ENCODE results near the gene TUT4.

The TUT4 gene

DNA sequence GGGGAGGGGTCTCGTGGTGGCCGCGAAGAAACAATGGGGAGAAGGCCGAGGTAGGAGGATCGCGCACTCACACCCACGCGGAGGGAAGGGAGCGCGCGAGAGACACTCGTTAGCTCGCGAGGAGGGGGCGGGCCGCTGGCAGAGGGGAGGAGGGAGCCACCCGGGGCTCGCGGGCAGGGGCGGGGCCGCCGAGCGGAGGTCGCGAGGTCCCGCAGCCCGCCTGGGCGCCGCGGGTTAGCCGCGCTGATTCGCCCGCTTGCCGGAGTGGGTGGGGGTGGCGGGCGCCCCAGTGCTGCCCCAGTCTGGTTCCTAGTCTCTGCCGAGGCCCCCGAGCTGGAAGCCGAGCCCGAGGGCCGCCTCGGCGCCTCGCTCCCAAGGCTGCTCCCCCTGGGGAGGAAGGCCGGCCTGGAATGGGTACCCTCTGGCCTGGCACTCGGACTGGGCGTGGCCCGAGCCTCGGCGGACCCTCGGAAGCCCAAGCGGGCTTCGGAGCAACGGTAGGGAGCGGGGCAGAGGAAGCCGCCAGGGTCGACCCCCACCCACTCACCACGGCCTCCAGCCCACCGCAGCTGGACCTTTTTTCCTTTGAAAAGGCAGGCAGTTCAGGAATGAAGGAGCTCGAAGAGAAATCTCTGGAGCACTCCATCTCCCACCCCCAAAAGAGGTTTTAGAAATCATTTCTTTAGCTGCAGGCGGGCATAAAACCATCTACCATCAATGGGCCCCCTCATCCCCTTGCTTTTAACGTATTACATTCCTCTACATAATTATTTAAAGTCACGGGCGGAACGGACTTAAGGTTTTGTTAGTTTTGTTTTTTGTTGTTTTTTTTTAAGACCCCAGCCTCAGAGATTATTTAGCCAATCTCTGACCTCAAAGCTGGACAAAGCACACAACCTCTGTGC, 722 bp upstream of the TUT4 start:
- DNase-seq, result peak; percentile 83
- peak overlapping the region; percentile 68 for H3K27ac ChIP-seq
- no peaks in the 10 kb centered on the region for H3K27me3 ChIP-seq (replicated peaks)
- H3K36me3 ChIP-seq (replicated peaks), result no peaks in the 10 kb centered on the region
- no peak for TF ChIP-seq CTCF (IDR thresholded peaks at IDR 0.05; ENCODE audit: low read depth, low read length, missing control alignments)
- in situ Hi-C loops (cut with HindIII; ENCODE audit: low pct_ligation_motif_present, low sequenced_read_pairs), result no loop called here
- peak overlapping the region; percentile 80 for H3K4me3 ChIP-seq (ENCODE audit: low read depth, low read length)

- Histone ChIP-seq H3K27me3 (replicated peaks) (no peaks in the 10 kb centered on the region), H3K4me3 (ENCODE audit: low read depth, low read length) (peak overlapping the region; percentile 80), H3K36me3 (replicated peaks) (no peaks in the 10 kb centered on the region), H3K27ac (peak overlapping the region; percentile 68)
- no peak for TF ChIP-seq CTCF (IDR thresholded peaks at IDR 0.05; ENCODE audit: low read depth, low read length, missing control alignments)
- peak; percentile 36 for DNase-seq
- in situ Hi-C loops (cut with HindIII; ENCODE audit: low pct_ligation_motif_present, low sequenced_read_pairs), result no loop called here
These were observed 722 bp downstream of the TUT4 start for GRCh38 chr1:52552236-52552504.

DNA sequence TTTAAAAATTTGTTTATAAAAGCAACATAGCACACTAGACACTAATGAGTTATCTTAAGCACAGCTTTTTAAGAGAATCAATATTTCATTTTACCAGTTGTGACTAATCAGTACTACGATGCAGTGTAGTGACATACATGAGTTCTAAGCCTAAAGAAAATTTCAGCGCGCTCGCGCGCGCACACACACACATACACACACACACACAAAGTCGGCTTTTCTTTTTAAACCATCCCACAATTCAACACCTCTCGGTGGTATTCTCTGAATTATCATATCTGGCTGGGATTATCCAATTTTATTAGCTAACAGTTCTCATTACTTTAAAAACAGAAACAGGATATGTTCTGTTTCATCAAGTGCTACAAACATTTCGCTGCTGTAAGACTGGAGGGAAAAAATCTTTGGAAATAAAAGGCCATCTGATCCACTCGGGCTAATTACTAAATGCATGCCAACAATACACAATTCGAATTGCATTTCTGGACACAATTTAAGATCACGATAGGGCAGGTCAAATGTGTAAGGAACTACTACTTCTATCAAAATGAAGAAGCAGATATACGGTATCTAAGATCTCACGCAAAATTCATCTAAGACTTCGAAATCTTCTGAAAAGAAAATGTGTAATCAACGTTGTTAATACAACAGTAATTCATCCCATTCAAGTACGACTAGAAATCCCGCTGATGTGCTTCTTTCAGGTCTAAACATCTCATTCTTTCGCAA, 1.2 kb downstream of the TUT4 start:
- in situ Hi-C loops (cut with HindIII; ENCODE audit: low pct_ligation_motif_present, low sequenced_read_pairs), result no loop called here
- no peak for TF ChIP-seq CTCF (IDR thresholded peaks at IDR 0.05; ENCODE audit: low read depth, low read length, missing control alignments)
- no peaks in the 10 kb centered on the region for H3K27me3 ChIP-seq (replicated peaks)
- H3K4me3 ChIP-seq (ENCODE audit: low read depth, low read length), result peak overlapping the region; percentile 80
- H3K36me3 ChIP-seq (replicated peaks), result no peaks in the 10 kb centered on the region
- DNase-seq, result peak; percentile 43
- no peak overlapping the region for H3K27ac ChIP-seq

- Histone ChIP-seq H3K27me3 (replicated peaks) (no peaks in the 10 kb centered on the region), H3K4me3 (ENCODE audit: low read depth, low read length) (no peak overlapping the region), H3K27ac (no peak overlapping the region), H3K36me3 (replicated peaks) (no peaks in the 10 kb centered on the region)
- TF ChIP-seq CTCF (IDR thresholded peaks at IDR 0.05; ENCODE audit: low read depth, low read length, missing control alignments), result no peak
- DNase-seq, result no peak
- in situ Hi-C loops (cut with HindIII; ENCODE audit: low pct_ligation_motif_present, low sequenced_read_pairs), result no loop called here
These were observed 2.4 kb downstream of the TUT4 start for GRCh38 chr1:52550447-52550846.

- Histone ChIP-seq H3K27me3 (replicated peaks) (no peaks in the 10 kb centered on the region), H3K27ac (no peak overlapping the region), H3K4me3 (ENCODE audit: low read depth, low read length) (no peak overlapping the region), H3K36me3 (replicated peaks) (no peaks in the 10 kb centered on the region)
- in situ Hi-C loops (cut with HindIII; ENCODE audit: low pct_ligation_motif_present, low sequenced_read_pairs), result no loop called here
- no peak for TF ChIP-seq CTCF (IDR thresholded peaks at IDR 0.05; ENCODE audit: low read depth, low read length, missing control alignments)
- no peak for DNase-seq
These were observed 3.6 kb downstream of the TUT4 start for GRCh38 chr1:52549267-52549666.

Data from brain microvascular endothelial cell (primary cell).